Kidney (tissue), 14 donors: Measurements from ENCODE around the gene KRTAP1-5. TPM values are rescaled to one million over a fixed set of nuclear protein-coding genes. Genes with fewer than 3 reads are reported as not detected.
"Not testable (repeated sequence)": the region's sequence is repeated elsewhere in the genome, so short reads cannot be mapped to it uniquely, and the experiment has no call there.

Source experiments
- DNase-seq, 5 donors: peaks; one replicate each; pipeline ENCODE4 v3.0.0-alpha.2; 2013 to 2020
- FAIRE-seq: peaks from 2 replicates; lab custom pipeline; 2012; peaks lifted over from hg19 to GRCh38; lab: Jason Lieb, UNC
- H3K27ac ChIP-seq, 2 donors: one replicate each; pipeline ENCODE4 v1.7.0; 2013; ENCODE audit warnings: low read depth in 2 of 2, low read length in 2 of 2, inconsistent platforms in 1 of 2
- H3K27me3 ChIP-seq: one replicate; pipeline ENCODE4 v1.7.1; 2013; ENCODE audit warnings: low read length, inconsistent platforms; ENCODE audit not compliant: control insufficient read depth, insufficient read depth
- H3K36me3 ChIP-seq, 3 donors: one replicate each; pipeline versions ENCODE4 v1.7.0 to v1.7.1; 2013; ENCODE audit warnings: low read length in 3 of 3, control low read depth in 1 of 3, inconsistent platforms in 1 of 3; ENCODE audit not compliant: insufficient read depth in 3 of 3, control insufficient read depth in 2 of 3
- H3K4me1 ChIP-seq, 3 donors: one replicate each; pipeline versions ENCODE4 v1.7.0 to v1.7.1; 2013; ENCODE audit warnings: low read length in 3 of 3, inconsistent platforms in 1 of 3, low read depth in 1 of 3; ENCODE audit not compliant: control insufficient read depth in 2 of 3, insufficient read depth in 2 of 3
- H3K4me3 ChIP-seq, 3 donors: one replicate each; pipeline versions ENCODE4 v1.7.0 to v1.8.1; 2013; ENCODE audit warnings: low read length in 3 of 3, control low read depth in 1 of 3, inconsistent platforms in 1 of 3
- H3K9ac ChIP-seq, 3 donors: one replicate each; pipeline versions ENCODE4 v1.7.0 to v1.7.1; 2013; ENCODE audit warnings: low read length in 3 of 3, control low read depth in 1 of 3, inconsistent platforms in 1 of 3
- H3K9me3 ChIP-seq, 3 donors: one replicate each; pipeline versions ENCODE4 v1.7.0 to v1.7.1; 2013; ENCODE audit warnings: low read length in 3 of 3, control low read depth in 1 of 3, inconsistent platforms in 1 of 3; ENCODE audit not compliant: control insufficient read depth in 2 of 3, insufficient read depth in 1 of 3
- intact Hi-C: fragments of 100-400 bp; cut with DNase I; formaldehyde crosslinking; loops from one replicate; pipeline ENCODE4 v1.11.1; 2022
- polyA plus RNA-seq: library from polyadenylated mRNA; stranded (reverse); fragments of 350-450 nt; fragmentation: Illumina TruSeq; extraction: RNeasy Lipid Tissue Mini Kit (QIAGEN cat#74804); gene quantifications from one replicate; pipeline ENCODE4 v1.2.3, GENCODE V29; 2014; ENCODE audit warnings: low read depth, low replicate concordance; ENCODE audit not compliant: insufficient read depth
- total RNA-seq: library from RNA; stranded (reverse); fragmentation: NEBNext Ultra II Directional; extraction: Animal tissue kit (Norgen Biotek cat#: 25700); gene quantifications from one replicate; pipeline ENCODE4 v1.2.1, GENCODE V29; 2021
- TF ChIP-seq, protein P1 (sequence below): IDR thresholded peaks from 3 replicates; pipeline ENCODE4 v1.5.1; 2012; ENCODE audit warnings: mild to moderate bottlenecking, moderate library complexity, borderline replicate concordance; ENCODE audit not compliant: insufficient read depth; ENCODE audit errors: extremely low read depth
- donor health status: control.
- donor health status: control.
- donor health status: control.
- donor health status: control.
- donor health status: control.
- donor health status: DM: yes; HTN: yes; CAD: no.
- donor health status: Normal renal cell carcinoma (clear cell type).

Gene KRTAP1-5
- total and polyA plus RNA-seq, 2 donors from 2014 or later = not detected

DNA sequence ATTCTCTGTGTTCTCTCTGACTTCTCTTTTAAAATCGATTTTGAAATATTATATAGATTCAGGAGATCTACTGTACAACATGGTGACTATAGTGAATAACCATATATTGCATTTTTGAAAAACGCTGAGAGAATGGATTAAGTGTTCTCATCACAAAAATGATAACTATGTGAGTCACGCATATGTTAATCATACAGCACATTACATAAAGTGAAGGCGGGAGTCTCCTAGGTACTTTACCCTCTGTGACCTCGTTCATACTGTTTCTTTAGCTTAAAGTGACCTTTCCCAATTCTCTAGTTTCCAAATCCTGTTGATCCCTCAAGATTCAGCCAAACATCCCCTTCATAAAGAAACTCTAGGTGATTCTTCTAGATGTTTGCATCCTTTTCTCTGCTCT is 24.2 kb downstream of the KRTAP1-5 start:
- H3K27ac ChIP-seq = no peak overlapping the region
- H3K27me3 ChIP-seq = no peaks in the 10 kb centered on the region
- no peaks in the 10 kb centered on the region for H3K9me3 ChIP-seq
- DNase-seq (no peak), FAIRE-seq (no peak)
- H3K36me3 ChIP-seq = no peaks in the 10 kb centered on the region
- intact Hi-C loops = no loop called here
- TF ChIP-seq, protein P1, sequence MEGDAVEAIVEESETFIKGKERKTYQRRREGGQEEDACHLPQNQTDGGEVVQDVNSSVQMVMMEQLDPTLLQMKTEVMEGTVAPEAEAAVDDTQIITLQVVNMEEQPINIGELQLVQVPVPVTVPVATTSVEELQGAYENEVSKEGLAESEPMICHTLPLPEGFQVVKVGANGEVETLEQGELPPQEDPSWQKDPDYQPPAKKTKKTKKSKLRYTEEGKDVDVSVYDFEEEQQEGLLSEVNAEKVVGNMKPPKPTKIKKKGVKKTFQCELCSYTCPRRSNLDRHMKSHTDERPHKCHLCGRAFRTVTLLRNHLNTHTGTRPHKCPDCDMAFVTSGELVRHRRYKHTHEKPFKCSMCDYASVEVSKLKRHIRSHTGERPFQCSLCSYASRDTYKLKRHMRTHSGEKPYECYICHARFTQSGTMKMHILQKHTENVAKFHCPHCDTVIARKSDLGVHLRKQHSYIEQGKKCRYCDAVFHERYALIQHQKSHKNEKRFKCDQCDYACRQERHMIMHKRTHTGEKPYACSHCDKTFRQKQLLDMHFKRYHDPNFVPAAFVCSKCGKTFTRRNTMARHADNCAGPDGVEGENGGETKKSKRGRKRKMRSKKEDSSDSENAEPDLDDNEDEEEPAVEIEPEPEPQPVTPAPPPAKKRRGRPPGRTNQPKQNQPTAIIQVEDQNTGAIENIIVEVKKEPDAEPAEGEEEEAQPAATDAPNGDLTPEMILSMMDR = no peak
- H3K4me3 ChIP-seq = no peak overlapping the region
- no peaks in the 10 kb centered on the region for H3K4me1 ChIP-seq
- no peak overlapping the region for H3K9ac ChIP-seq

DNA sequence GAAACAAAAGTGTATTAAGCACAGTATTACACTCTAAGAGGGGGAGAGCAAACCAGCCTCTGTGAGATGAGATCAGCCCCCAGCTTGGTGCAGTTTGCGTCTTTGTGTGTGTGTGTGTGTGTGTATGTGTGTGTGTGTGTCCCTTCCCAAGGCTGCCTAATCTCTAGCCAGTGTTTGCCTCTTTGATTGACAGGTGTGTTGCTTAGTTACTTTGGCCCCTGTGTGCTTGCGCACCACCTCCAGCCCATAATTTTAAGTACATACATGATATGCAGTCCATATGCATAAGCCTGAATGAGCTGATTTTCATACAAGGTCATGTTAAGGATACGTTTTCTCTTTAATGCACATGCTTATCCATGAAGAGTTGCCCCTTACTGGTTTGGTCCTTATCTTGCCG is 25.2 kb downstream of the KRTAP1-5 start:
- no peak overlapping the region for H3K27ac ChIP-seq
- no peaks in the 10 kb centered on the region for H3K9me3 ChIP-seq
- no peak overlapping the region for H3K4me3 ChIP-seq
- TF ChIP-seq, protein P1 = no peak
- intact Hi-C loops = no loop called here
- no peak overlapping the region for H3K9ac ChIP-seq
- no peak for DNase-seq
- no peak for FAIRE-seq
- no peaks in the 10 kb centered on the region for H3K27me3 ChIP-seq
- H3K4me1 ChIP-seq = no peaks in the 10 kb centered on the region
- no peaks in the 10 kb centered on the region for H3K36me3 ChIP-seq

- intact Hi-C loops, H3K27ac ChIP-seq, H3K4me1 ChIP-seq, H3K27me3 ChIP-seq, H3K9me3 ChIP-seq, FAIRE-seq, H3K9ac ChIP-seq, H3K4me3 ChIP-seq, H3K36me3 ChIP-seq, DNase-seq: not testable (repeated sequence)
Measured at GRCh38 chr17:40999563-40999962, 27.4 kb downstream of the KRTAP1-5 start, which contains the start of gene KRTAP3-2. TSS of gene KRTAP3-2 (minus strand) at chr17:40999906. CDS start at chr17:40999853, 53 bp downstream.

GRCh38 chr17:40997361-40997760 is 29.6 kb downstream of the KRTAP1-5 start:
- no peak overlapping the region for H3K4me3 ChIP-seq
- no peaks in the 10 kb centered on the region for H3K36me3 ChIP-seq
- no peak for FAIRE-seq
- DNase-seq = no peak
- TF ChIP-seq, protein P1 = no peak
- H3K27ac ChIP-seq = no peak overlapping the region
- intact Hi-C loops = no loop called here
- H3K27me3 ChIP-seq = no peaks in the 10 kb centered on the region
- H3K4me1 ChIP-seq = no peaks in the 10 kb centered on the region
- no peak overlapping the region for H3K9ac ChIP-seq
- no peaks in the 10 kb centered on the region for H3K9me3 ChIP-seq
